ENCODE measurements around the gene ITM2B.

ITM2B gene

DNA sequence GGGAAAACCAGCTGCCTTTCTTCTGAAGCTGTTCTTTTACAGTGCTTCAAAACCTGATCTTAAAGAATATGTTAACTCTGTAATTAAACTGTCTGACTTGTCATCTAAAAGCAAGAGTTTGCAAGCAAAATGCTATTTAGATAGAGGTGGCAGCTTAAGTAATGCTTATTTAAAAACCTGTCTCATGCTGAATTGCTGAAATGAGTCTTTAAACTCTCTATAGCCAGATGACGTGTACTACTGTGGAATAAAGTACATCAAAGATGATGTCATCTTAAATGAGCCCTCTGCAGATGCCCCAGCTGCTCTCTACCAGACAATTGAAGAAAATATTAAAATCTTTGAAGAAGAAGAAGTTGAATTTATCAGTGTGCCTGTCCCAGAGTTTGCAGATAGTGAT lies 22.9 kb downstream of the ITM2B start:
- no peak for DNase-seq (ENCODE audit: low read depth in 3 of 3, low spot score in 1 of 3)

DNA sequence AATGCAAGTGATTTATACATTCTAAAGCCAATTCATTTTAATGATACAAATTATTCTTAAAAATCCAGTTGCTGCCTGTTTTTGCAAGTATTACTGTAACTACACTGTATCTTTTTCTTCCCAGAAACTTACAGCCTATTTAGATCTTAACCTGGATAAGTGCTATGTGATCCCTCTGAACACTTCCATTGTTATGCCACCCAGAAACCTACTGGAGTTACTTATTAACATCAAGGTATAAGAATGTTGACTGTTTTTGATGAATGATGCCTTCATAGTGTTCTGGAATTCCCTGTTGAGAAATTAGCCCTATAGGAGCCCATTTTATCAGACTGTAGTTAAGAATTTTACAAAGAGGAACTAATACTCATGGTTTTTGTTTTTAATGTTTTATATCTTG lies 25.0 kb downstream of the ITM2B start:
- no peak for DNase-seq (ENCODE audit: low read depth in 3 of 3, low spot score in 1 of 3)

GRCh38 chr13:48258430-48258829 lies 25.4 kb downstream of the ITM2B start:
- no peak for DNase-seq (ENCODE audit: low read depth in 3 of 3, low spot score in 1 of 3)

DNA sequence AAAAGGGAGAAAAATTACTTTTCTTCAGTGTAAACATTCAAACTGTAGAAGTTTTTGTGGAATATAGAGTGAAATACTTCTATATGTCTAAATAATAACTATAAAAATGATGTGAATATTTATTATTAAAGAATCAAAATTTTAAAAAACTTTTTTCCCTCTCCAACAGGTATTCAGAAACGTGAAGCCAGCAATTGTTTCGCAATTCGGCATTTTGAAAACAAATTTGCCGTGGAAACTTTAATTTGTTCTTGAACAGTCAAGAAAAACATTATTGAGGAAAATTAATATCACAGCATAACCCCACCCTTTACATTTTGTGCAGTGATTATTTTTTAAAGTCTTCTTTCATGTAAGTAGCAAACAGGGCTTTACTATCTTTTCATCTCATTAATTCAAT lies 28.0 kb downstream of the ITM2B start:
- no peak for DNase-seq (ENCODE audit: low read depth in 3 of 3, low spot score in 1 of 3)

- DNase-seq (ENCODE audit: low read depth in 3 of 3, low spot score in 1 of 3), result no peak
These were observed 30.2 kb downstream of the ITM2B start for GRCh38 chr13:48263196-48263595.

DNA sequence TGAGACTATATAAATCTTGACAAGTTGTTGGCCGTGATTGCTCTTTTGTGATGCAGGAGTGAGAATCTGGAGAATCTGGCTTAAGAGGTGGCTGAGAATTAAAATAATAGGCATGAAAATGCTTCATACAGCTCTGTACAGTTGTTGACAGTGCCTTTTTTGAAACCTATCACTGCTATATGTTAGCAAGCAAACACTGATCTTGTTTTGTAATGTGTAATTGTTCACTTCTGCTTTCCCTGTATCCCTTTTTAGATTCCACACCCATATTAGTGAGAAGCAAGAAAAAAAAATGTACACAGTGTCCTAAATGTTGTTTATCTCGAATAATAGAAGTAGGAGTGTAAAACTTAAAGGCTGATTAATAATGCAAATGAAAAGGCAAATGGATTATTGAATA lies 31.1 kb downstream of the ITM2B start:
- DNase-seq (ENCODE audit: low read depth in 3 of 3, low spot score in 1 of 3), result no peak

DNA sequence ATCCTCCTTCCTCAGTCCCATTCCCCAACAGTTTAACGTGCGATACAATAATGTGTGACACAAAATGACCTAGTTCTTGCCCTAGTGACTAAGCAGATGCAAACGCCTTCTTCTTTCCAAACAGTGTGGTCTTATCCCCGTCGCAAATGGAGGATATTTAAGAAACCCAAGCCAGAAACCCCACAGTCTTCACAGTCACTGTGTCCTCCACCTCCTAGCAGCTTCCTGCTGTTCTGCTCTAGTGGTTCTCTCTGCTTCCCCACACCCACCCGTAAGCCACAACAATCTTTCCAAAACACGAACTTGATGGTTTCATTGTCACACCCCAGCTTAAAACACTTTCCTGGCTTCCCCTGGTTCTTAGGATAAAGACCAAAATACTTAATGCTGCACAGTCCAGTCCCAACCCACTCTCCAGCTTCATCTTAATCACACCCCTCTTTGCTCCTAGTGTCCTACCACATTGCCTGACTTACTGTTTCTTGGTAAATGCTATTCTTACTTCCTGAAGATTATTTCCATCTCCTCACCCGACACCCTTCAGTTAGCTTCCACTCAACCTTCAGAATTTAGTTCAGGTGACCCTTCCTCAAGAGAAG lies 32.3 kb downstream of the ITM2B start:
- DNase-seq (ENCODE audit: low read depth in 3 of 3, low spot score in 1 of 3), result no peak

DNA sequence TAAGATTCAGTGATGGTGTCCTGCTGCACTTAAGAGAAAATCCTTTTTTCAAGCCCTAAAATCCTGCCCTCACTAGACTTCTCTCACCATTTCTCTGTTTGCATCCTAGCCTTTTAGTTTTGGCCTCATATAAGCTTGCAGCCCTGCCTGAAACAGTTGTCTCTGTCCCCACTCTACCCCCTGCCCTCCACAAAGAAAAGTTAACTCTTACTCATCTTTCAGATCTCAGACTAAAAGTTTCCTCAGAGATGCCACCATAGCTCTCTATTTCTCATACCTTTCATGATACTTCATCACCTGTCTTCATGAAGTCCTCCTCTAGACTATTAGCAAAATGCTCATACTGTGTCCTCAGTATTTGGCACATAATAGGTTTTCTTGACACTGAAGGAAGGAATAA lies 33.1 kb downstream of the ITM2B start:
- DNase-seq (ENCODE audit: low read depth in 3 of 3, low spot score in 1 of 3), result no peak

DNA sequence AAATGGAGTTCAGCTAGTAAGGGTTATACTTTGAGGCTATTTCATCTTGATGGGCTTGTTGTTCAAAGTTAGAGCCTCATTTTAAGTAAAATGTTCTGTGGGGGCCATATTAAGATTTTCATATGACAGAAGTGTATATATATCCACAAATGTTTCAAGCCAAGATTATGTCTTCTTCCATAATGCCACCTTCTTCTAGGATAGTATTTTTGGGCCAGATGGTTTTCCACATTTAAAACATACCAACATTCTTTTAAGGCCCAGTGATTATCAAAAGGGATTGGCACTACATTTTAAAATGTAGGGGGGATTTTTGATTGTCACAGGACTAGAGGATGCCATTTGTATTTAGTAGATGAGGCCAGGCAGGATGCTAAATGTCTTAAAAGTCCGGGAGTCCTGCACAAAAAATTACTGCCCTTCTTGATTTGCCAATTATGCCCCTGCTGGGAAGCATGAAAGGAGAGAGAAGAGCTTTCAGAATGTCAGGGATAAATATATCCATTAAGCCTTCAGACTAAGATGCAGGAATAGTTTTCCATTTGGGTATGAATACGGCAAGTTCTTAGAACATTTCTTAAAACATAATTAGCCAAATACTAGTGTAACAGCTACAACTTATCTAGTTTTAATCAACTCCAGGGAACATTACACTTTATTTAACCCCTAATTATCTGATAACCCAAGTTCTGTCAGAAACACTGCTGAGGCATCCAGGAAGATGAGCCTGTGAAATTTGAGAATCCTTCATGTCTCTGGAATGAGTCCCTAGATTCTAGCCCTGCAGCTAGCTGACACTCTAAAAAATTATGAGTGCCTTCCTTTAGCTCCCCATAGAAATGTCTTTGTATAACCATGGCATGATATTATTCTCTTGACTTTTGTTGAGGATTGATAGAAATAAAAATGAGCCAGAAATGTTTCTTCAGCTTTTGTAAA lies 34.0 kb downstream of the ITM2B start:
- no peak for DNase-seq (ENCODE audit: low read depth in 3 of 3, low spot score in 1 of 3)

- DNase-seq (ENCODE audit: low read depth in 3 of 3, low spot score in 1 of 3), result no peak
These were observed 35.0 kb downstream of the ITM2B start for GRCh38 chr13:48268019-48268418.

GRCh38 chr13:48273346-48273745 lies 40.3 kb downstream of the ITM2B start:
- no peak for DNase-seq (ENCODE audit: low read depth in 3 of 3, low spot score in 1 of 3)

DNA sequence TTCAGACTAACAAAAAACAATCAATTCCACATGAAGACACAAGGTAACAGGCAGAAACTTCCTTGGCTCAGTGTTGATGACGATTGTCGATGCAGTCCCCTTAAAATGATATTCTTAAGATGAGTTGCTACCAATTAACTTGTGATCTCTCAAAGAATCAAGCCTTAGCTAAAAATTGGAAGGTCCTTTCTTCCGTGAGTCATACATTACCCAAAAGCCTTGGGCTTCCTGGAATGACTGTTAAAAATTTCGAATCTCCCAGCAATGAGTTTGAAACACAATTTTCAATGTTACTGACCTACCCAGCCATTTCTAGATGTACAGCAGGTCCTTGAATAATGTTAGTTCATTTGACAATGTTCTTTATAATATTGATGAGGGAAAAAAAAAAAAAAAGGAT lies 42.5 kb downstream of the ITM2B start:
- no peak for DNase-seq (ENCODE audit: low read depth in 3 of 3, low spot score in 1 of 3)

GRCh38 chr13:48278806-48279205 lies 45.8 kb downstream of the ITM2B start:
- no peak for DNase-seq (ENCODE audit: low read depth in 3 of 3, low spot score in 1 of 3)

DNA sequence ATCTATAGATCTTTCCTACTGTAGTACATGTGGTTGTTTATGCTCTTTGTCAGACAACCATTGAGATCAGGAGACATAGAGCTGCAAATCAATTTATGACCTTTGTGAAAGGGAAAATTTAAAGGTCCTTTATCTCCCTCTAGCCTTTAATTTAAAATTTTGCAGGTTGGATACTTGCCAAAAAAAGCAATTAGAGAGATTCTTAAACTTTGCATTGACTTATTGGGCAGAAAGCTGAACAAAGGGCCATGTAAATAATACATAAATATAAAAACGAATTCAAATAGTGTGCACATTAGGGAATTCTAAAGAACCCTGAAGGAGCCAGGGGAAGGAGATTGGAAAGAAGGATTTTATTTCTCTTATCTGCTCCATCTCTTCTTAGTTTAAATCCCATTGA lies 48.5 kb downstream of the ITM2B start:
- no peak for DNase-seq (ENCODE audit: low read depth in 3 of 3, low spot score in 1 of 3)

DNA sequence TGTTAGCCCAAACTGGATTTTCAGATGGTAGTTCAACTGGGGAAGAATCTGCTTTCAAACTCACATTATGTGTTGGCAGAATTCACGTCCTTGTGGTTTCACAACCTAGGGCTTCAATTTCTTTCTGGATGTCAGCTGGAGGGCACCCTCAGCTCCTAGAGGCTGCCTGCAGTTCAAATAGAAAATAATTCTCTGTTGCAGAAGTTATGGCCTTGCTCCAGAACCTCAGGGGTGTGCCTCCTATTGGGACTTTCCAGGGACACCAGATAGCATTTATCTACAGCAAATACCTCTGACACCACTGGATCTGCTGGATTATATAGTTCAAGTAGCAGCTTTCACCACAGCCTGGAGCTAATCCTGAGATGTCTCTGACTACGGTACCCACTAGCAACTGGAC lies 58.7 kb downstream of the ITM2B start:
- no peak for DNase-seq (ENCODE audit: low read depth in 3 of 3, low spot score in 1 of 3)

- no peak for DNase-seq (ENCODE audit: low read depth in 3 of 3, low spot score in 1 of 3)
These were observed 59.6 kb downstream of the ITM2B start for GRCh38 chr13:48292650-48293049.

DNA sequence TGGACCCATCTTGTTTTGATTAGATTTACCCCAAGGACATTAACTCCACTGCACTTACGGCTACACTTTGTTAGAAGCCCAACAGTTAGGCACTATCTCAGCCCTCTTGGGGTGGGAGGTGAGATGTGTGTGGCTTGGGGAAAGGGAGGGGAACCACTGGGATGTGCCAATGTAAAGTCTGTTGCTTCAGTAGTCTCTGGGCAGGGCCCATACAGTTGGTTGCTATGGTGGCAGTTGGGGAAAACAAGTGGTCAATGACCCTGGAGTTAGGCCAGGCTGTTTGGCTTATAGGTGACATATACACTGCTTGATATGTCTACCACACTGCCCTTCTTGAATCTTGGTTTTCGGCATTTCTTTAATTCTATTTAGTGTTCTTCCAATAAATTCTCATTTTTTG lies 61.6 kb downstream of the ITM2B start:
- no peak for DNase-seq (ENCODE audit: low read depth in 3 of 3, low spot score in 1 of 3)

GRCh38 chr13:48295271-48295670 lies 62.3 kb downstream of the ITM2B start:
- DNase-seq (ENCODE audit: low read depth in 3 of 3, low spot score in 1 of 3), result no peak

DNA sequence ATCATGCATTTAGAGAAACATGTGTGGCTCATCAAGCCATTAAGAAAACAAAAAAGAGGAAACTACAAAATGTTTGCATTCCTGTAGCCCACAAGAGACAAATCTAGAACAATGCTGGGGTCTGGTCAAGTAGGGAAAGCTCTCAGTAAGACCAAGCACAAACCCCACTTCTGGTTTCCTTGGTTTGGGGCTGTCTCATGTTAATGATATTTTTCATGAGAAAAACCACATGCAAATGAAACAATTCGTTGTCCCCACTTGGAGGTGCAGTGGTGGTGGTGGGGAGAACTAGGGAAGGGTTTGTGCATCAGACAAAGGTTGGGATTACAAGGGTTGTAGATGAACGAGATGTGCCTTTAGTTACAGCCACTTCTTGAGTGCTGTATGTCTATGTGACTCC lies 63.5 kb downstream of the ITM2B start:
- no peak for DNase-seq (ENCODE audit: low read depth in 3 of 3, low spot score in 1 of 3)

GRCh38 chr13:48297131-48297786 lies 64.3 kb downstream of the ITM2B start:
- DNase-seq (ENCODE audit: low read depth in 3 of 3, low spot score in 1 of 3), result no peak

- DNase-seq (ENCODE audit: low read depth in 3 of 3, low spot score in 1 of 3), result no peak
These were observed 66.6 kb downstream of the ITM2B start for GRCh38 chr13:48299591-48299990.

- no peak for DNase-seq (ENCODE audit: low read depth in 3 of 3, low spot score in 1 of 3)
These were observed 69.9 kb downstream of the ITM2B start for GRCh38 chr13:48302871-48303358.
